DND-41 (cell line): ENCODE results near the gene TBCD.
A peak's percentile ranks its signal among the peaks of the same experiment; 100 is the strongest.

Experiments used
- ATAC-seq: fragments of 200-7000 bp; cut with Tn5 transposase; 3 replicates; pipeline ENCODE4 v1.9.1; 2021; ENCODE audit warnings: low read depth; ENCODE audit not compliant: insufficient read depth
- DNase-seq: peaks from one replicate; pipeline ENCODE4 v3.0.0-alpha.2; 2020
- H2AFZ ChIP-seq: 2 replicates; pipeline ENCODE4 v1.6.0; 2012; ENCODE audit warnings: low read depth, low read length
- H3K27ac ChIP-seq: 2 replicates; pipeline ENCODE4 v1.5.1; 2012; ENCODE audit warnings: low read length, inconsistent platforms
- H3K27me3 ChIP-seq: fragments of 200-600 bp; sonication (generic); 2 replicates; pipeline ENCODE4 v1.6.0; 2012; ENCODE audit warnings: low read length, mild to moderate bottlenecking, inconsistent platforms; ENCODE audit not compliant: insufficient read depth, poor library complexity
- H3K36me3 ChIP-seq: 2 replicates; pipeline ENCODE4 v1.5.1; 2012; ENCODE audit warnings: low read length, inconsistent platforms; ENCODE audit not compliant: insufficient read depth
- H3K4me1 ChIP-seq: 2 replicates; pipeline ENCODE4 v1.5.1; 2012; ENCODE audit warnings: mild to moderate bottlenecking, low read length; ENCODE audit not compliant: insufficient read depth
- H3K4me2 ChIP-seq: 2 replicates; pipeline ENCODE4 v1.6.0; 2012; ENCODE audit warnings: mild to moderate bottlenecking, moderate library complexity, low read length, inconsistent platforms; ENCODE audit not compliant: insufficient read depth
- H3K4me3 ChIP-seq, 2 experiments: fragments of 200-600 bp in 1 of 2; shearing (Covaris generic) in 1 of 2; 2 replicates each; pipeline ENCODE4 v1.5.1; 2012 to 2016; ENCODE audit warnings: inconsistent platforms in 2 of 2, low read length in 2 of 2, mild to moderate bottlenecking in 2 of 2, low read depth in 1 of 2, moderate library complexity in 1 of 2
- H3K79me2 ChIP-seq: 2 replicates; pipeline ENCODE4 v1.6.0; 2012; ENCODE audit warnings: low read length, inconsistent platforms; ENCODE audit not compliant: insufficient read depth
- H3K9ac ChIP-seq: 2 replicates; pipeline ENCODE4 v1.6.0; 2012; ENCODE audit warnings: low read depth, mild to moderate bottlenecking, inconsistent platforms, low read length, moderate library complexity
- H3K9me3 ChIP-seq: 2 replicates; pipeline ENCODE4 v1.5.1; 2012; ENCODE audit warnings: low read length, moderate library complexity, mild to moderate bottlenecking, inconsistent platforms; ENCODE audit not compliant: insufficient read depth, severe bottlenecking
- H4K20me1 ChIP-seq: 2 replicates; pipeline ENCODE4 v1.6.0; 2012; ENCODE audit warnings: low read length; ENCODE audit not compliant: insufficient read depth
- CTCF ChIP-seq: IDR thresholded peaks from 2 replicates; pipeline ENCODE4 v1.5.1; 2012; ENCODE audit warnings: borderline replicate concordance, low read length, moderate library complexity, mild to moderate bottlenecking; ENCODE audit not compliant: poor library complexity, severe bottlenecking; ENCODE audit errors: extremely low read depth
- EZH2 ChIP-seq: IDR thresholded peaks from 3 replicates; pipeline ENCODE4 v1.6.1; 2012; ENCODE audit warnings: borderline replicate concordance, low read depth, mild to moderate bottlenecking, moderate library complexity, low read length, inconsistent platforms; ENCODE audit not compliant: severe bottlenecking

TBCD gene

GRCh38 chr17:82875407-82875856 is 123.6 kb downstream of the TBCD start:
- no peak for DNase-seq
- Histone ChIP-seq H3K9me3 (no peaks in the 10 kb centered on the region), H3K27me3 (no peaks in the 10 kb centered on the region), H3K4me3 (no peak overlapping the region), H3K9ac (no peak overlapping the region), H2AFZ (no peak overlapping the region), H4K20me1 (peaks cover 22% of the 10 kb centered on the region), H3K36me3 (peaks cover 88% of the 10 kb centered on the region), H3K27ac (peak overlapping the region; percentile 48), H3K79me2 (peaks cover 100% of the 10 kb centered on the region), H3K4me2 (no peak overlapping the region), H3K4me1 (peaks cover 69% of the 10 kb centered on the region)
- no peak for ATAC-seq
- TF ChIP-seq CTCF (no peak), EZH2 (no peak)

- H3K4me1 ChIP-seq: peaks cover 75% of the 10 kb centered on the region
- no peak for ATAC-seq
- no peak for TF ChIP-seq EZH2
- TF ChIP-seq CTCF: no peak
- H3K4me2 ChIP-seq: no peak overlapping the region
- no peaks in the 10 kb centered on the region for H3K9me3 ChIP-seq
- peaks cover 87% of the 10 kb centered on the region for H3K36me3 ChIP-seq
- H3K27ac ChIP-seq: peak overlapping the region; percentile 21; the same call in 1 of the 2 replicates
- H2AFZ ChIP-seq: no peak overlapping the region
- no peaks in the 10 kb centered on the region for H3K27me3 ChIP-seq
- peaks cover 100% of the 10 kb centered on the region for H3K79me2 ChIP-seq
- no peak overlapping the region for H3K4me3 ChIP-seq
- H4K20me1 ChIP-seq: peaks cover 17% of the 10 kb centered on the region
- H3K9ac ChIP-seq: no peak overlapping the region
- DNase-seq: no peak
Measured at GRCh38 chr17:82876149-82876548, 124.3 kb downstream of the TBCD start.

GRCh38 chr17:82876602-82877379 is 124.9 kb downstream of the TBCD start:
- H3K36me3 ChIP-seq: peaks cover 80% of the 10 kb centered on the region
- peaks cover 80% of the 10 kb centered on the region for H3K4me1 ChIP-seq
- no peak overlapping the region for H3K4me3 ChIP-seq
- no peaks in the 10 kb centered on the region for H3K27me3 ChIP-seq
- H3K9ac ChIP-seq: no peak overlapping the region
- ATAC-seq: no peak
- H3K27ac ChIP-seq: peak overlapping the region; percentile 68
- no peak for DNase-seq
- peaks cover 17% of the 10 kb centered on the region for H4K20me1 ChIP-seq
- no peaks in the 10 kb centered on the region for H3K9me3 ChIP-seq
- H3K4me2 ChIP-seq: no peak overlapping the region
- no peak overlapping the region for H2AFZ ChIP-seq
- H3K79me2 ChIP-seq: peaks cover 99% of the 10 kb centered on the region
- TF ChIP-seq EZH2: no peak
- no peak for TF ChIP-seq CTCF
